SK-N-SH treated with all-trans-retinoic acid at 6 μM for 48 hours (cell line): ENCODE results near the gene FBXO42.

Experiments used
- ATAC-seq: fragments of 200-7000 bp; cut with Tn5 transposase; 3 replicates; pipeline ENCODE4 v1.9.1; 2020; ENCODE audit warnings: mild to moderate bottlenecking, moderate library complexity
- ARNTL ChIP-seq: fragments of 450-650 bp; formaldehyde crosslinking; IDR thresholded peaks from 2 replicates; pipeline ENCODE4 v1.5.0; 2020; ENCODE audit warnings: low read depth, mild to moderate bottlenecking, moderate library complexity, borderline replicate concordance
- BACH2 ChIP-seq: fragments of 250-450 bp; sonication (Bioruptor Pico); IDR thresholded peaks from 2 replicates; pipeline ENCODE4 v1.9.0; 2021; ENCODE audit warnings: mild to moderate bottlenecking, borderline replicate concordance
- CREB5 ChIP-seq: fragments of 250-450 bp; sonication (Bioruptor Pico); IDR thresholded peaks from 2 replicates; pipeline ENCODE4 v1.5.1; 2020; ENCODE audit warnings: low read depth, mild to moderate bottlenecking, moderate library complexity
- CSDC2 ChIP-seq: fragments of 250-450 bp; sonication (Bioruptor Pico); IDR thresholded peaks from 2 replicates; pipeline ENCODE4 v1.5.0; 2020; ENCODE audit warnings: mild to moderate bottlenecking, moderate library complexity
- CSRNP3 ChIP-seq: fragments of 250-450 bp; sonication (Bioruptor Pico); IDR thresholded peaks from 2 replicates; pipeline ENCODE4 v1.5.1; 2021; ENCODE audit warnings: mild to moderate bottlenecking, moderate library complexity
- GLIS3 ChIP-seq: fragments of 250-450 bp; sonication (Bioruptor Pico); IDR thresholded peaks from 2 replicates; pipeline ENCODE4 v1.5.0; 2020; ENCODE audit warnings: mild to moderate bottlenecking, moderate library complexity
- ISL1 ChIP-seq: fragments of 250-450 bp; sonication (Bioruptor Pico); IDR thresholded peaks from 2 replicates; pipeline ENCODE4 v2.1.2; 2022; ENCODE audit warnings: mild to moderate bottlenecking, moderate library complexity
- OSR1 ChIP-seq: fragments of 250-450 bp; sonication (Bioruptor Pico); IDR thresholded peaks from 2 replicates; pipeline ENCODE4 v1.8.0; 2022; ENCODE audit warnings: moderate library complexity, mild to moderate bottlenecking, inconsistent platforms
- PPARA ChIP-seq: fragments of 250-450 bp; sonication (Bioruptor Pico); IDR thresholded peaks from 2 replicates; pipeline ENCODE4 v1.5.0; 2020; ENCODE audit warnings: mild to moderate bottlenecking, borderline replicate concordance
- RARB ChIP-seq: fragments of 250-450 bp; sonication (Bioruptor Pico); IDR thresholded peaks from 2 replicates; pipeline ENCODE4 v1.8.0; 2021; ENCODE audit warnings: mild to moderate bottlenecking, moderate library complexity
- SNAI2 ChIP-seq: fragments of 250-450 bp; sonication (Bioruptor Pico); IDR thresholded peaks from 2 replicates; pipeline ENCODE4 v1.5.0; 2020; ENCODE audit warnings: mild to moderate bottlenecking, moderate library complexity
- TCF4 ChIP-seq: fragments of 250-450 bp; sonication (Bioruptor Pico); IDR thresholded peaks from 2 replicates; pipeline ENCODE4 v1.8.0; 2021; ENCODE audit warnings: mild to moderate bottlenecking, moderate library complexity, borderline replicate concordance
- TOX ChIP-seq: fragments of 250-450 bp; sonication (Bioruptor Pico); IDR thresholded peaks from 2 replicates; pipeline ENCODE4 v1.8.0; 2021; ENCODE audit warnings: mild to moderate bottlenecking, moderate library complexity, borderline replicate concordance
- TSHZ2 ChIP-seq: fragments of 250-450 bp; sonication (Bioruptor Pico); IDR thresholded peaks from 2 replicates; pipeline ENCODE4 v1.5.0; 2020; ENCODE audit warnings: mild to moderate bottlenecking, moderate library complexity
- ZFP3 ChIP-seq: fragments of 250-450 bp; sonication (Bioruptor Pico); IDR thresholded peaks from 2 replicates; pipeline ENCODE4 v1.5.0; 2020; ENCODE audit warnings: mild to moderate bottlenecking, moderate library complexity
- ZFP30 ChIP-seq: fragments of 450-650 bp; formaldehyde crosslinking; IDR thresholded peaks from 2 replicates; pipeline ENCODE4 v1.5.0; 2022; ENCODE audit warnings: mild to moderate bottlenecking, moderate library complexity
- ZNF565 ChIP-seq: fragments of 450-650 bp; formaldehyde crosslinking; conservative IDR thresholded peaks from 2 replicates; pipeline ENCODE4 v1.5.0; 2020; ENCODE audit warnings: low read depth, mild to moderate bottlenecking, moderate library complexity
- ZNF70 ChIP-seq: fragments of 450-650 bp; formaldehyde crosslinking; IDR thresholded peaks from 2 replicates; pipeline ENCODE4 v1.5.0; 2020; ENCODE audit warnings: mild to moderate bottlenecking, moderate library complexity
- TF ChIP-seq, protein P1 (sequence below): fragments of 250-450 bp; sonication (Bioruptor Pico); IDR thresholded peaks from 2 replicates; pipeline ENCODE4 v1.8.0; 2020; ENCODE audit warnings: mild to moderate bottlenecking, moderate library complexity, borderline replicate concordance
- TF ChIP-seq, protein P2 (sequence below): fragments of 250-450 bp; sonication (Bioruptor Pico); IDR thresholded peaks from 2 replicates; pipeline ENCODE4 v1.8.0; 2021; ENCODE audit warnings: low read depth, mild to moderate bottlenecking, moderate library complexity, borderline replicate concordance

The FBXO42 gene

GRCh38 chr1:16375521-16376340, 23.5 kb upstream of the FBXO42 start:
- peak; percentile 66 for ATAC-seq

DNA sequence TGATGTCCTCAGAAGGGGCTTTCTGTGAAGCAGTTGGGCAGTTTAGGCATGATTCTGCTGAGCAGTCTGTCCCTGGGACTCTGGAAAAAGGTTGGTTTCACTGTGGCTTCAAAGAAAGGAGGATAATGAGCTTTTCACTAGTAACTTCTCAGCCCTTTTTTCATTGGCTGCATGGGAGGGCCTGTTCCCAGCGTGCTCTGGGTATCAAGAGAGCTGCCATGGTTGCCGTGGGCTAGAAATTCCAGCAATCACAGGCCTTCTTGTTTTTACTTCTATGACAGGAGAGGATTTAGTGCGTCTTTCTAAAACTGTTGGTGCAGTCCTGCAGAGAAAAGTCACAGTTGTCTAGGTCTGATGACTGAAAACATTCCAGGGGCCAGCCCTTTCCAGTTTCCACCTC, 22.0 kb upstream of the FBXO42 start:
- TF ChIP-seq CREB5 (CRISPR knock-in tag) (no peak), RARB (CRISPR knock-in tag) (no peak), PPARA (CRISPR knock-in tag) (no peak), TCF4 (CRISPR knock-in tag) (no peak)
- no peak for ATAC-seq

More at GRCh38 chr1:16375521-16376340, 23.5 kb upstream of the FBXO42 start:
- TF ChIP-seq ISL1, result peak; percentile 74
- no peak for TF ChIP-seq TOX
- no peak for TF ChIP-seq ZNF70 (CRISPR knock-in tag)
- TF ChIP-seq, protein P1, sequence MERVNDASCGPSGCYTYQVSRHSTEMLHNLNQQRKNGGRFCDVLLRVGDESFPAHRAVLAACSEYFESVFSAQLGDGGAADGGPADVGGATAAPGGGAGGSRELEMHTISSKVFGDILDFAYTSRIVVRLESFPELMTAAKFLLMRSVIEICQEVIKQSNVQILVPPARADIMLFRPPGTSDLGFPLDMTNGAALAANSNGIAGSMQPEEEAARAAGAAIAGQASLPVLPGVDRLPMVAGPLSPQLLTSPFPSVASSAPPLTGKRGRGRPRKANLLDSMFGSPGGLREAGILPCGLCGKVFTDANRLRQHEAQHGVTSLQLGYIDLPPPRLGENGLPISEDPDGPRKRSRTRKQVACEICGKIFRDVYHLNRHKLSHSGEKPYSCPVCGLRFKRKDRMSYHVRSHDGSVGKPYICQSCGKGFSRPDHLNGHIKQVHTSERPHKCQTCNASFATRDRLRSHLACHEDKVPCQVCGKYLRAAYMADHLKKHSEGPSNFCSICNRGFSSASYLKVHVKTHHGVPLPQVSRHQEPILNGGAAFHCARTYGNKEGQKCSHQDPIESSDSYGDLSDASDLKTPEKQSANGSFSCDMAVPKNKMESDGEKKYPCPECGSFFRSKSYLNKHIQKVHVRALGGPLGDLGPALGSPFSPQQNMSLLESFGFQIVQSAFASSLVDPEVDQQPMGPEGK (CRISPR knock-in tag), result no peak
- no peak for TF ChIP-seq TSHZ2 (CRISPR knock-in tag)
- no peak for TF ChIP-seq SNAI2 (CRISPR knock-in tag)
- no peak for TF ChIP-seq BACH2

GRCh38 chr1:16372535-16373285, 20.4 kb upstream of the FBXO42 start:
- no peak for ATAC-seq
- no peak for TF ChIP-seq OSR1 (CRISPR knock-in tag)
- TF ChIP-seq ZNF565, result no peak
- no peak for TF ChIP-seq ISL1
- TF ChIP-seq TOX, result no peak
- TF ChIP-seq ZNF70 (CRISPR knock-in tag), result no peak
- TF ChIP-seq, protein P2, sequence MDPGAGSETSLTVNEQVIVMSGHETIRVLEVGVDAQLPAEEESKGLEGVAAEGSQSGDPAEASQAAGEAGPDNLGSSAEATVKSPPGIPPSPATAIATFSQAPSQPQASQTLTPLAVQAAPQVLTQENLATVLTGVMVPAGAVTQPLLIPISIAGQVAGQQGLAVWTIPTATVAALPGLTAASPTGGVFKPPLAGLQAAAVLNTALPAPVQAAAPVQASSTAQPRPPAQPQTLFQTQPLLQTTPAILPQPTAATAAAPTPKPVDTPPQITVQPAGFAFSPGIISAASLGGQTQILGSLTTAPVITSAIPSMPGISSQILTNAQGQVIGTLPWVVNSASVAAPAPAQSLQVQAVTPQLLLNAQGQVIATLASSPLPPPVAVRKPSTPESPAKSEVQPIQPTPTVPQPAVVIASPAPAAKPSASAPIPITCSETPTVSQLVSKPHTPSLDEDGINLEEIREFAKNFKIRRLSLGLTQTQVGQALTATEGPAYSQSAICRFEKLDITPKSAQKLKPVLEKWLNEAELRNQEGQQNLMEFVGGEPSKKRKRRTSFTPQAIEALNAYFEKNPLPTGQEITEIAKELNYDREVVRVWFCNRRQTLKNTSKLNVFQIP (CRISPR knock-in tag), result no peak
- no peak for TF ChIP-seq GLIS3 (CRISPR knock-in tag)
- TF ChIP-seq ARNTL (CRISPR knock-in tag), result no peak
- no peak for TF ChIP-seq SNAI2 (CRISPR knock-in tag)
- TF ChIP-seq, protein P1 (CRISPR knock-in tag), result no peak
- TF ChIP-seq ZFP30 (CRISPR knock-in tag), result no peak
- no peak for TF ChIP-seq PPARA (CRISPR knock-in tag)
- no peak for TF ChIP-seq CSRNP3 (CRISPR knock-in tag)
- no peak for TF ChIP-seq CSDC2 (CRISPR knock-in tag)
- no peak for TF ChIP-seq ZFP3
- no peak for TF ChIP-seq CREB5 (CRISPR knock-in tag)
